ENCODE measurements around the gene CEP135.

Gene CEP135

DNA sequence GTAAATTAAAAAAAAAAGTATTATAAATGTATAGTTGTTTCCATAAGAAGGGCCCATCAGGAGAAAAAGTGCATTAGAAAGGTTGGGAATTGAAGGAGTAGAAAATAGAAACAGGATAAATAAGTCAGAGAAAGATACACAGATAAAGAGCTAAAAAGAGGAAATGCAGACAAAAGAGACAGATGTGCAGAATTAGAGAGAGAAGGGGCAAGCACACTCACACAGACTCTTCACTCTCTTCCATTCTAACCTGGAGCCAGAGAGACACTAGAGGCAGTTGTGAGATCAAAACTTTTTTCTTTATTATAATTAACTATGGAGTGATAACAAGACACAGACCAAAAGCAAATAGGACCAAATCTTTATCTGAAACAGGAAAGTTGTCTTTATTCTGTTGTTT is 134.1 kb downstream of the CEP135 start:
- DNase-seq: no peak

Data from T1000 (cell line).